Central memory CD4-positive, alpha-beta T cell (primary cell): ENCODE data around the gene SYPL1.

ENCODE experiments used
- DNase-seq: peaks from one replicate; pipeline ENCODE4 v3.0.0; 2022

SYPL1 gene

DNA sequence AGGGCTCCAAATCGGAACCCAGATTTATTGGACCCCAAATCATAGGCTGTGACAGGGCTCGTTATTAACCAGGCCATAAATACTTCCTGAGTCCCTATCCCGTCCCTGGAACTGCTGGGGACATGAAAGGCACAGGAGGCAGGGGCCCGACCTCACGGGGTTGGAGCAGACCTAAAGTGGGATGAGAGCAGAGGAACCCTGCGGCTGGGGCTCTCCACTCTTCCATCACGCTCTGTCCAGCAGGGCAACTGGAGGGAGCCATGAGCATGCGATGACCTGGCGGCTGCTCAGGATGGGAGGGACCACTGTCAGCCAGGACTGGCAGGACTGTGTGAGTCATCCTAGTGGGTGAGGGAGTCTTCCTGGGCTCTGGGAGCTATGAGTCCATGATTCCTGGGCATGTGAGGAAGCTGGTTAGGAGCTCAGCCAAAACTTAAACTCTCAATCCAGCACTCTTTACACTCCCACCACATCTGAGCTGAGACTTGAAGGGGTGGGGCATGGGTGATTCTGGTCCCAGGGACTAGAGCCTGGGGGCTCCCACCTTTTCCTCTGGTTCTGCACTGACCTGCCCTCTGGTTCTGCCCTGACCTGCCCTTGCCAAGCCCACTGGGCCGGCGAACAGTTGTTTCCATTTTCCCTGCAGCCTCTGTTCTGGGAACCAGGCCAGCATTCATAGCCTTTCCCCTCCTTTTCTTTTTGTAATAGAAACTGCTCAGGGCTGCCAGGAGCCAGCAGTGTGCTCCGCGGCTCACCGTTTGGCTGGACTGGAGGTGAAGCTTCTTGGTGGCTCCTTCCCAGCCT, 47.1 kb downstream of the SYPL1 start:
- no peak for DNase-seq

DNA sequence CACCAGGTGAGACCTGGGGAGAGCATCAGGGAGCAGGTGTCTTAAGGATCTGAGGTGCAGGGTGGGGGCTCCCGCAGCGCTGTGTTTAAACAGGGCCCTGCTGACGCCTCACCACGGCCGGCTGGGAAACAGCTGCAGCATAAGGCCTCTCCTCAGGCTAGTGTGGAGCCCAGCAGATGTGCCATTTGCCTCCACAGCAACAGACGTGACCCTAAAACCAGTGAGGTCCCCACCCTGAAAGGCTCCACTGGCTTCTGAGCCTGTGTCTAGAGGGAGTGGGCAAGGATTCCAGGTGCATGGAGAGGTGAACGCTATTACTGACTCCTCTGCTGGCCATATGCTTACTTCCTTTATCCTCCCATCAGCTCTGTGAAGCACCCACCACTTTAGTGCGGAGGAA, 47.8 kb downstream of the SYPL1 start:
- no peak for DNase-seq

DNA sequence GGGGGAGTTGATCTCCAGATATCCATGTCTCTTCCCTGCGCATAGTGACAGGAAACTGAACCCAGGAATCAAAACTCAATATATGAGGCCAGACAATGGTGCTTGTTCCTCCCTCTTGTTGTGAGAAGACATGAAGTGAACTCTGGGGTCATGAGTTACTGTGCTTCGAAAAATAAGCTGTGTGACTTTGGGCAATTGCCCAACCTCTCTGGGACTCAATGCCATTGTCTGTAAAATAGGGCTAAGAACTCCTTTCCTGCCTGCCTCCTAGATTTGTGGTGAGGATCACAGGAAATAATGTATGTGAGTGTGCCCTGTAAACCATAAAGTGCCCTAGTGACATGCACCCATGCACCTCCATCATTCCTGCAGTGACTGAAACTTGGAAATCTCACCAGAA, 48.4 kb downstream of the SYPL1 start:
- no peak for DNase-seq

DNA sequence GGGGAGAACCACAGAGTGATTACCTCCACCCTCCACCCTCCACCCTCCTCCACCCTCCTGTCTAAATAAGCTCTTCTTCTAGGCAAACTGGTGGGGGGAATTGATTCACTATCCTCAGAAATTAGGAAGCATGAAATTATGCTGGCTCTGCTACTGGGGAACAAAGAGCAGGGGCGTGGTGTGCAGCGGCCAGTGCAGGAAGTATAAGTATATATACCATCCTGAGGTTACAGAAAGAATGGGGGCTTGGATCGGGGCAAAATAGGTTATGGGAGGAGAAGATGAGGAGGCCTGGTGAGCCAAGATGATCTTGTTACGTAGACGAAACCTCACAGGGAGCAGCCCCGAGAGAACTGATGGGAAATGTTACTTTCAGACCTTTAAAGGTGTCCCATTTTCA, 49.1 kb downstream of the SYPL1 start:
- DNase-seq, result no peak

DNA sequence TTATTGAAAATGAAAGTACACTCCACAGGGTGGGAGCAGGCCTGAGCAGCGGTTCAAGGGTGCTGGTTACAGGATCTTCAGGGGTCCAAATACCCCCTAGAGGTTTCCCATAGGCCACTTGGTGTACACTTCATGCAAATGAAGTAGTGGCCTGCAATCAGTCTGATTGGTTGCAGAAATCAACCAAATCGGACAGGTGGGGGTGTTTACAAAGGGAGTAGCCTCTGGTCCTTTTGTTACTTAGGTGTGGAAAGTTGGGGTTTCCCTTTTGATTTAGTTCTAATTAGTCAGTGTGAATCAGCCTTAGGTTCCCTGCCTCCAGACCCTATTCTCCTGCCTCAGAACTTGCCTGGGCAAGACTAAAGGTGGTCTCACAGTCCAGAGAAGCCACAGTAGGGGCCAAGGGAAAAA, 49.6 kb downstream of the SYPL1 start:
- DNase-seq, result no peak

DNA sequence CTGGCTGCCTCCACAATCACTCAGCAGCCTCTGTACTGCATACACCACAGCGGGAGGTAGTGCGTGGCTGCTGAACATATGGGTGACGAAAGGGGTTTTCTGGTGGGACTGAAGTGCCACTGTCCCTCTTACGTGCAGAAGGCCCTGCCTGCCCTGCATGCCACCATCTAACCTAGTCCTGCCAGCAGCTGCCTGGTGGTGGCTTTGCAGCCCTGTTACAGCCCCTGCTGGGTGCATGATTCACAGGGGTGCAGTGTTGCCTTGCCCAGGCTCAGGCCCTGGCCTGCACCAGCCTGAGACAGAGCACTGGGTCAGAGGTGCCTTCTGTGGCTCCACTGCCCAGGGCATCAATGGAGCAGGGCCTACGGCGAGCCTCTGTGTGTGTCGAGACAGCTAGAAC, 50.1 kb downstream of the SYPL1 start:
- no peak for DNase-seq

DNA sequence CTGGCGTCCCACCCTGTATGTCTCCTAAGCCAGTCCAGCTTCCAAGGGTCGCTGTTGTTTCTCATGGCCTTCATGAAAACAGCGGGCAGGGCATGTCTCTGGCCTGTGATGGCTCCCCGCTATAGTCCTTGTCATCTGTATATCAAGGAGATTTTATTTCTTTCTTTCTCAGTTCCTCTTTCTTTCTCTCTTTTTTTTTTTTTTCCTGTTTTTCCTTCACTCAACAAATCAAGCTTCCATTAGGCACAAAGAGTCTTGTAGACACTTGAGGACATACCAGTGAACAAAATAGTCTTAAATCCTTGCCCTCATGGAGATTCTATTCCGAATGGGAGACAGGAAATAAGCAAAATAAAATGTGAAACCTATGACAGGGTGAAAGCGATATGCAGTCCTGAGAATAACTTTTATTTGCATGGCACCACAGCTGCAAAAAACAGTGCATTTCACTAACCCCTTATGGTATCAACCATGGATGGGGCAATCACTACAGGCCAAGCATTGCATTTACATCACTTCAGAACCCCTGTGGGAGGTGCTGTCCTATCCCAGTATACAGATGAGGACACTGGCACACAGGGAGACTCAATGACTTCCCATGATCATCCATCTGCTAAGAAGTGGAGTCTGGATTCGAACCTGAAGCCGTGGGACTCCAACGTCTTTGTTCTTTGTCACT, 50.7 kb downstream of the SYPL1 start:
- no peak for DNase-seq

DNA sequence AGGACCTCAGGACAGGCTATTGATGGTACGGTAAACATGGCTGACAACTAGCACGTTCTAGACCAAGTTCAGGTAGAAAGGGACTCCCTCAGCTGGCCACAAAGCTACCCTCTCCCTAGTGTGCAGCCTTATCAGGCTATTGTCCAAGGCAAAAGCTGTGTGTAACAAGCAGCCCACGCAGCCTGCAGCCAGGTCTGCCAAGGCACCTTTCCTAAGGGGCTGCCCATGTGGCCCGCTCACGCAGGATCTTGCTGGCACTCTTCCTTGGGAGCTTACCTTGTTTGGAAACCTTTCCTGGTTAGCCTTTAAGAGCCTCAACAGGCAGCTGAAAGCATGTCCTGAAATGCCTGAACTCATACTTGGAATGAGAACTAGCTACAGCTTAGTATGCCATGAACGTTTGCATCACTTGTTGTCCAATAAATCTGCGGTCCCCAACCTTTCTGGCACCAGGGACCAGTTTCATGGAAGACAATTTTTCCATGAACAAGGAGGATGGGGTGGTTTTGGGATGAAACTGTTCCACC, 51.7 kb downstream of the SYPL1 start:
- no peak for DNase-seq

DNA sequence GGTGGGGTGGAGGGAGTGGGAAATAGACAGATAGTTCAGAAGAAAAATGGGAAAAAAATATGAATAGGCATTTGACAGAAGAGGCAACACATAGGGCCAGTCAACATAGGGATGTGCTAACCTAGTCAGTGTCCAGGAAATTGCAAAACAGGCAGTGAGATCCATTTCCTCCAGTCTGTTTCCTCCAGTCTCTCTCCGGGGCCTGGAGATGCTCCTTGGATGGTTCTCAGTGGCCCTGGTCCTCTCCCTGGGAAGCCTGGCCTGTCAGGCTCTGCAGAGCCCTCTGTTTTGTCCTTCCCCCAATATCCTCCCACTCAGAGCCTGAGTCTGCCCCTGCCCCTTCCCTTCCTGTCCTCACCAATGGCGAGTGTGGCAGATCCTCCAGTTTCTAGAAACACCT, 52.6 kb downstream of the SYPL1 start:
- no peak for DNase-seq

DNA sequence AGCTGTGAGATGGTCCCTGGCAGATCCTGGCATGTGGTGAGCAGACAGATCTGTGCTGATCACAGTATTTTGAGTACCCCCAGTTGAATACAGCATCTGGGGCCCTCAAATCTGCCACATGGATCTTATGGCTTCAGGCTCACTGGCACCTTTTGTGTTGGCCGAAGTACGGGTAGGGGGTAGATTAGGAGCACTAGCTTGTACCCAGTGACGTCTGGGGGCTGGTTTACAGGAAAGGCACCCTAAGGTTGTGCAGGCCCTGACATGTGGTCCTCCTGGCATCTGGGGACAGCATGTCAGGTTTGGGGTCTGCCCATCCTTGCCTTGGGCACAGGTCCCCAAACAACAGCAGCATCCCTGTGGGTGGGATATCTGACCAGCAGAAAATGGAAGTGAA, 53.2 kb downstream of the SYPL1 start:
- no peak for DNase-seq

DNA sequence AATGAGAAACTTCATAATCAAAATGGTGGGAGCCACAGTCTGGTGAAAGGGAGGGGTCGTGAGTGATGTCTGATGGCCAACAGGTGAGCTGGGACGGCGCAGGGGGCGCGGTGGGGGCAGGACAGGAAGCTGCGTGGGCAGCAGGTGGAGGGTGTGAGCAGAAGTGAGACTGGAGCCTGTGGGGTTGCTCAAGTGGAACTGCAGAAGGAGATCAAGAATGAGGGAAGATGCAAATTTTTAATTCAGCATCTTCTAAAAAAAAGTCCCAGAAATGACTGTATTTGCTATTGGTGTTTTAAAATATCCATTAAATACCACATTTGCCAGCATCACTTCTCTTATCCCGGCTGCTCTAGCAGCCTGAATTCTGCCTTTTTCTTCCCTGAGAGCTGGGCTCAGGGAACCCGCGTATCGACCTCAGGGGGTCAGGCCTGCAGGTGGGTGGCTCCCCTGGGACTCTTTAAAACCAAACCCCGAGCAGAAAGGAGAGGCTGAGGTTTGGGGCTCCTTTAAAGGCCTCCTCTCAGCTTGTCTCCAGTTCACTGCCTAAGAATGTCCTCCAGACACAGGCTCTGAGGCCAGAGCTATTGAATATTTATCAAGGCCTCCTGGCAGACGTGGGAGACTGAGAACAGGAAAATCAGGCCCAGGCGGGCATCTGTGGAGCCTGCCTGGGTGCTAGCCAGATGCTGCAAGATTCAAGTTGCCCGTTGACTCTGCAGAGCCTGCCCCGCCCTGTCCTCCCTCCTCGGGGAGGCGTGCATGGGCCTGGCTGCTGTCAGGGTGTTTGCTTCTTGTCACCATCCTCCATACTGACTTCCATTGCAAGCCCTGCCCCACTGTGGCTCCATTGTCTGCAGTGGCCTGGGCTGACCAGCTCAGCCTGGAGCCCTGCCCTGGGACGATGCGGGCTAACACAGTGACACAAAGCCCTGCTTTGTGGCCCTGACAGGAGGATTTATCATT, 53.9 kb downstream of the SYPL1 start:
- DNase-seq, result no peak

DNA sequence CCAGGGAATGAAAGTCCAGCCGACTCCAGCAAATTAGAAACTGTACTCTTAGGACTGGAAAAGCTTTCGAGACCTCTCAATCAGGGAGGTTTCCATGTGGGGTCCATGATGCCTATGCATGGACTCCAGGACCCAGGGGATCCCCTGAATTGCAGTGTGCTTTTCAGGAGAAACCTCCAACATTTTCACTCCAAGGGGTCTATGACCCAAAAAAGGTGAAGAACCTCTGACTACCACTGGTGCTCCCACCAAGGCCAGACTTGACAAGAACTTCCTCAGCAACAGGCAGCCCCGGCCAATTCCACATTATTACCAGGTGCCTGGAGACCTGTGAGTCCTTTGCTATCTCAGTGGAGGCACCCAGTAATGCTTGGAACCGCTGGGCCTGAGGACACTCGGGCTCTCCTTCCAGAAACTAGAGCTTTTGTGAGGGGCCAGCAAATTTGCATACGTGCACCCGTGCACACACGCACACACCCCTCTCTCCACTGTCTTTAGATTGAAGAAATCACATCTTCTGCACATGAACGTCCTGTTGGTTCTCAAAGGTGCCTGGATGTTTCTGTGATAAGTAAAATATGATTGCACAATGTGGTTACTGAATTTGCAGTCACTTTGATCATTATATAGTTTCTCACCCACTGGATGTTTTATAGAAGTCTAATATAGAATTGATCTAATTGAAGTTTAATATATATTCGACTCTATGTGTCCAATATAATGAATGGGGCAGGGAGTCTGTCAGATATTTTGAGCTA, 54.7 kb downstream of the SYPL1 start:
- no peak for DNase-seq

DNA sequence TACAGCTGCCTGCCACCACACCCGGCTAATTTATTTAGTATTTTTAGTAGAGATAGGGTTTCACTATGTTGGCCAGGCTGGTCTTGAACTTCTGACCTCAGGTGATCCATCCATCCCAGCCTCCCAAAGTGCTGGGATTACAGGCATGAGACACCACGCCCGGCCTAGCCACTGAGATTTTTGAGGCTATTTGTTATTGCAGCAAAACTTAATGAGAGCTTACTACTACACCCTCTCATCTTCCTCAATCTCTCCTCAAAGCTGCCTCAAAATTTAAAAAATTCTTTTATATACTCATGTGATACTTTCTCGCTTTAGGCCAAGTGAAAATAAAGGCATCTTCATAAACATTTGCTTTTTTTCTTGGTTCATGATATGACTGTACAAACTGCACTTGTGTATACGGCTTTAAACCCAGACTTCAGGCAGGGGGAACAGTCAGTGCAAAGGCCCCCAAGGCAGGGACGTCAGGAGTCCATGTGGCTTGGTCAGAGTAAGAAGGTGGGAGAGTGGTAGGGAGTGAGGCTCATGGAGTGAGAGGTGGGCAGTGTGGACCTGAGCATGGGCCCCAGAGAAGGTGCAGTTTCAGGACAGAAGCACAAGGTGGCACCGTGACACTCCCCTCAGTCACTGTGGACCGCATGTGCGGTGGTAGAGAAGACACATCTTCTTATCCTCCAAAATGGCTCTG, 55.5 kb downstream of the SYPL1 start:
- DNase-seq, result peak; percentile 63

DNA sequence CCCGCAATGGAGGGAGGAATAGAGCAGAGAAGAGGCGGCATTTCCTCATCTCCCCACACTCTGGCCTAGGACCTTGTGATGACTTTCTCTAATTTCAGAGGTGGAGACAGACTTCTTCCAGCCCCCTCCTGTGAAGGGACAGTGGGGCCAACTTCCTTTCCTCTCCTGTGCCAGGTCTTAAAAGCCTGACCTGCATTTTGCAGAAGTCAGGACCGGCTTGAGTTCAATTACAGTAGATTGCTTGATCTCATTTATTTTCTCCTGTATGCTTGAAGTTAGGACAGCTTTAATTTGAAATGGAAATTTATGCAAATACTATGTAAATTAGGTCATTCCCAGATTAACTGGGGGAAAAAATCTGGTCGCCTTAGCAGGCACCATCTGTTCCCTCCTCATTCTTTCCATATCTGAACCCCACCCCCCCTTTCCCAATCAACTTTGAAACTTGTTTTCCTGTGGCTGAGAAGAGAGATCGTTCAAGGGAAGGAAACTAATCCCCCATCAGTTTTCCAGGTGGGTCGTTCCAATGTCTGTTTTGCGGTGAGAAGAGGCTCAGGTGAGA, 57.1 kb downstream of the SYPL1 start:
- no peak for DNase-seq

DNA sequence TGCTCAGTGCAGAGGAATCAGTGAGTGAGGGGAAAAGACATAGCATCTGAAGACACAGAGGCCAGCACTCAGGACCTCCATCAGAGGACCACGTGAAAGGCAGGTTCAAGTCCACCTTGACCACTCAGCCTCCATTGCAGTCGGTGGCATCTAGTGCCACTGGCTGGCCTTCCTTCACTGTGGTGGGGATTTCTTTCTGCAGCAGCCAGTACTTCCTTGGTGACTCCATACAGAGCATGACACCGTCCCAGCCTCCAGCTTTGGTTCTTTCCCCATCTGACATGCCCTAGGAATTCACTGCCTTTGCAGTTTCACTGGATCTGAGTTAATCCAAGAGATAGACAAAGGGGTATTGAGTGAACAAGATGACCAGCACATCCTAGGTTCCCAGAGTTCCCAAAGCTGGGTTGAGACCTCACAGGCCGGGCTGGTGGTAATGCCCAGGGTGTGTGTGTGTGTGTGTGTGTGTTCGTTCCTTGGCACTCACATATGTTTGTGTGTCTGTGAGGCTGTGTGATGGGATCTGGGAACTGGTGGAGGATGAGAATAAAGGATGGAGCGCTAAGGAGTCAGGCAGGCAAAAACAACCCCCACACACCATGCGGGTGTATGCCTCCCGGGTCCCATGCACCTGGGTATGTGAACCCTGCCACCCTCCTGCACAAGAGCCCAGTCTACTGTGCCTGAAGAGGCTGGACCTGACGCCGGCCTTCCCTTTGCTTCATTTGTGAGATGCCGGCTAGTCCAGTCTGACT, 57.8 kb downstream of the SYPL1 start:
- no peak for DNase-seq

DNA sequence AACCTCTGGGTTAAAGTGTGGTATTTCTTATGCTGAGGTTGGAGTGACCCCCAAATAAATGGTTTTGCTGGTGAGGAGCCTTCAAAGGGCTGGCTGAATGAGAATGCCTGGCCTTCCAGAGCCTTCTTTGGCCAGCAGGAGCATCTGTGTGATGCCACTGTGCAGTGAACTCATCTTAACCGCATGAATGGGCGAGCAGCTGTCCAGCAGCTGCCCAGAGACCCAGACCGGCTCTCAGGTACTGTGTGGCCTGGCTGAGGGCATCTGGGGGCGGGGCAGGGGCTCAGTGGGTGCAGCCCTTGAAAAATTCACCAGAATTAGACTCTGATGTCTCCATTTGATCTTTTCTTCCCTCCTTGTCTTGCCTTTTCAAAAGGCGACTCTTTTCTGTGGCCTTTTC, 59.0 kb downstream of the SYPL1 start:
- DNase-seq, result no peak

DNA sequence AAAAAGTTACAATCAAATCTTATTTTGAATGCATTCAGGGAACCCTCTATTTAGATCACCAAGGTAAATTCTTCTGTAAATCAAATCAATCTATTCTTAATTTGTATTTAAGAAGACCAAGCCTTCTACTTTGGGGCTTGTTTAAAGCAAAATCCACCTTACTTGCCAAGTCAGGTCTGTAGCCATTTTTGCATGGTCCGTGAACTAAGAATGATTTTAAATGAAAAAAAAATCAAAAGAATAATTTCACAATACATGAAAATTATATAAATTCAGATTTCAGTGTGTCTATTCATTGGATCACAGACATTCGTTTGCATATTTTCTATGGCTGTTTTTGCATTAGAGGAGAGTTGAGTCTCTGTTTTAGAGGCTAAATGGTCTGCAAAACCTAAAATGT, 59.4 kb downstream of the SYPL1 start:
- DNase-seq, result no peak

DNA sequence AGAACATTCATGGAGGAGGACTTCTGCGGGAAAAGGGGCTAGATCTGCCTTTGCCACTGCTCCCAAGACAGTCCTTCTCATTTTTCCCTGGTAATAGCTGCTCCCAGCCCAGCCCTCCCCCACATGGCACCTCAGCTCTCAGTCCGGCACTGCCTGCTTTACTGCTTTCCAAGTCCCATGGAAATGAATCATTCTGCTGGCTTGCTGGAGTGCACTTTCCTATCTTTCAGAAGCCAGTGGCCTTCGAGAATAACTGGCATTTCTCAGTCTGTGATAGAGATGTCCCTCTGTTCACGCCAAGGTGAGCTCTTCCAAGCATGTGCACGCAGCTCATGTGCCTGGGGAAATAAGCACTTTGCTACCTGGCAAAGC, 61.4 kb downstream of the SYPL1 start:
- no peak for DNase-seq

DNA sequence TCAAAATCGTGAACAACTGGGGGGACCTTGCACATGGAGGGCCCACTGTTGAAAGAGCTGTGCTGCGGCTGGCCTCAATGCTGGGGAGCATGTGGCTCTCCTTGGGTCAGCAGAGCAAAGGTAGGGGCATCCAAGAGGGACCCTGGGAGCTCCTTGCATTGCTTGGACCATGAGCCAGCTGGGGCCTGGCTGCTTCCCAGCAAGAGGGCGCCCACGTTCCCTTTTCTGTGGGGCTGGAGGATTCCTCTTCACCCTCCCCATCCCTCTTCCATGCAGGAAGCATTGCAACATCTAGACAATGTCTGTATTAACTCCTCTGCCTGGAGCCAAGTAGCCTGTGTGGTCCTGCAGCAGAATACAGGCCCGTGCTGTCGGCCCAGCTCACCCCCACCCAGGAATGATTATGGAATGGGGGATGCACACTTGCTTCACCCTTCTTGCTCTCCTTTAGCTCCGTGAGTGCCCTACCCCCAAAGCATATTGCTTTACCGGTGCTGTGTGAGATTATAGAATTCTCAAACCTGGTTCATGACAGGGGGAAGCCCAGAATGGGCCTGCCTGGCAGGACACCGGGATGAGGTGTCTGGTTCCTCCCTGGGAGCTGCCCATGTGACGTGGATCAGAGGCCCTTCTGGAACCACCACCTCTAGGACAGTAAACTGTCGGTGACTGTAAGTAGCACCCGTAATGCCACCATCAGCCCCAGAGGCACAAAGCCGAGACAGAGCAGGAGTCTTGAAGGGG, 61.9 kb downstream of the SYPL1 start:
- no peak for DNase-seq
